Epithelial cell of proximal tubule (primary cell): ENCODE measurements around the gene REXO1. TPM values are rescaled to one million over a fixed set of nuclear protein-coding genes. Genes with fewer than 3 reads are reported as not detected.

Experiments used
- DNase-seq: peaks from one replicate; pipeline ENCODE4 v3.0.0-alpha.2; 2011; ENCODE audit warnings: low read depth
- H3K4me3 ChIP-seq: 2 replicates; pipeline ENCODE4 v1.5.1; 2011; ENCODE audit warnings: low read depth, mild to moderate bottlenecking, low read length
- CTCF ChIP-seq: conservative IDR thresholded peaks from 2 replicates; pipeline ENCODE4 v1.5.1; 2012; ENCODE audit warnings: low read depth, mild to moderate bottlenecking, low read length
- total RNA-seq: library from RNA; depleted of rRNA; stranded (reverse); fragments of >200 nt; gene quantifications from 2 replicates; pipeline ENCODE4 v1.2.3, GENCODE V29; 2015

The REXO1 gene
- total RNA-seq, 1 donor from 2014 or later: 18.4 TPM

- no peak for DNase-seq
- H3K4me3 ChIP-seq: peak overlapping the region; percentile 99
- no peak for TF ChIP-seq CTCF
These were observed 25.5 kb upstream of the REXO1 start for GRCh38 chr19:1873524-1874473.

GRCh38 chr19:1872807-1873523, 24.7 kb upstream of the REXO1 start:
- TF ChIP-seq CTCF: no peak
- H3K4me3 ChIP-seq: peak overlapping the region; percentile 99
- no peak for DNase-seq

GRCh38 chr19:1871630-1872029, 23.3 kb upstream of the REXO1 start:
- DNase-seq: no peak

GRCh38 chr19:1871140-1871597, 22.9 kb upstream of the REXO1 start:
- no peak overlapping the region for H3K4me3 ChIP-seq
- TF ChIP-seq CTCF: no peak
- DNase-seq: no peak

More at GRCh38 chr19:1871630-1872029, 23.3 kb upstream of the REXO1 start:
- no peak for TF ChIP-seq CTCF
- no peak overlapping the region for H3K4me3 ChIP-seq

- no peak for TF ChIP-seq CTCF
- DNase-seq: no peak
- no peak overlapping the region for H3K4me3 ChIP-seq
These were observed 20.7 kb upstream of the REXO1 start for GRCh38 chr19:1868971-1869370.

GRCh38 chr19:1867349-1867724, 19.1 kb upstream of the REXO1 start:
- no peak for DNase-seq
- no peak for TF ChIP-seq CTCF

More at GRCh38 chr19:1867349-1867724, 19.1 kb upstream of the REXO1 start:
- H3K4me3 ChIP-seq: no peak overlapping the region
